Measurements from ENCODE around the gene ZNF778. TPM values are rescaled to one million over a fixed set of nuclear protein-coding genes. Genes with fewer than 3 reads are reported as not detected.

Gene ZNF778
- total RNA-seq, 4 donors from 2014 or later = 7.4 to 30.2 (median 15.9) TPM

DNA sequence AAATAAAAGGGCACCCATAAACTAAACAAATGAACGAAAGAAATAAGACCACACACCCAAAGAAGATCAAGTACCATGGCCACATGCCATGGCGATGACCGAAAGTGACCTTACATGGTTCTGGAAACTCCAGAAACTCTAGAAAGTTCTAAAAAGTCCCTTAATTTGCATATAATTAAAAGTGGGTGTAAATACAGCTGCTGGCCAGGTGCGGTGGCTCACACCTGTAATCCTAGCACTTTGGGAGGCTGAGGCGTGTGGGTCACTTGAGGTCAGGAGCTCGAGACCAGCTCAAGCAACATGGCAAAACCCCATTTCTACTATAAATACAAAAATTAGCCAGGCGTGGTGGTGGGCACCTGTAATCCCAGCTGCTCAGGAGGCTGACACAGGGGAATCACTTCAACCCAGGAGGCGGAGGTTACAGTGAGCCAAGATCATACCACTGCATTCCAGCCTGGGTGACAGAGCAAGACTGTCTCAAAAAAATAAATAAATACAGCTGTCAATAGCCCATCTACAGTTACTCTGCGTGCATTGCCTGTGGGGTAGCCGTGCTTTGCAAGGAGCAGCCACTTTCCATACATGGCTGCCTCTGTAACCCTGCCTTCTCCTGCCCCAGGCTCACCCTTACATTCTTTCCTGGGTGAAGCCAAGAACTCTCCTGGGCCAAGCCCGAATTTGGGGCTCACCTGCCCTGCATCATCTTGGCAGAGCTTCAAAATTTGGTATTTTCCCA, 7.2 kb upstream of the ZNF778 start:
- no peak for DNase-seq
- H3K9me3 ChIP-seq = no peaks in the 10 kb centered on the region
- intact Hi-C loops (cut with DNase I; ENCODE audit: low total_unique reads) = no loop called here

DNA sequence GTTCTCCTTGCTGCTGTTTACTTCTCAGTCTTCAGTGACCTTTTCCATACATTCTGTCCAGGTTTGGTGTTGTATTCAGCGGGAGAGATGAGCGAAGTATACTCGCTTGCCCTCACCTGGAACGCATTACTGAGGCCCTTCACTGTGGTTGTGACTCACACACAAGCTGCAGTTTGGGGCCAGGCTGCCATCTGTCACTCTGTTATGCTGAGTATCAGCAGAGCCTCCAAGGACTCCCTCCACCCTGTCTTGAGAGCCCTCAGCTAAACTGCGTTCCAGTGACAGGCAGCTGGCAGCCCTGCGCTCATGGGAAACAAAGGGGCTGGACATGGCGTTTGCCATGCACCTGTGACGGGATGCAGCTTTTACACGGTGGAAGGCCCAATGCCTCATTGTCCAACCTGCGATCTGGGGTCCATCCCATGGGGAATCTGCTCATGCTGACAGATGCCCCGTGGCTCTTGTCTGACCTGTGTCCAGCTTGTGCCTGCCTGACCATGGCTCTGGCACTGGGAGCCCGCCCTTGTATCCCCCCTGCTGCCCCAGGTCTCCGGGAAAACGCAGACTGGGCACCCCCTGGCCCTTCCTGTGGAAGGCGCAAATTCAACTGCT, 6.5 kb upstream of the ZNF778 start:
- Histone ChIP-seq H3K36me3 (no peaks in the 10 kb centered on the region), H3K27ac (no peak overlapping the region), H3K9me3 (no peaks in the 10 kb centered on the region), H3K27me3 (no peaks in the 10 kb centered on the region), H3K4me1 (peaks cover 0 to 3% of the 10 kb centered on the region in 2 donors), H3K4me3 (no peak overlapping the region)
- intact Hi-C loops (cut with DNase I; ENCODE audit: low total_unique reads) = no loop called here
- TF ChIP-seq POLR2A (IDR thresholded peaks at IDR 0.05) = no peak
- no peak for DNase-seq

More for the DNA sequence above, 7.2 kb upstream of the ZNF778 start:
- Histone ChIP-seq H3K4me3 (no peak overlapping the region), H3K36me3 (no peaks in the 10 kb centered on the region), H3K27ac (no peak overlapping the region), H3K27me3 (no peaks in the 10 kb centered on the region), H3K4me1 (no peaks in the 10 kb centered on the region)
- TF ChIP-seq CTCF (IDR thresholded peaks at IDR 0.05) (no peak), POLR2A (IDR thresholded peaks at IDR 0.05) (no peak)

DNA sequence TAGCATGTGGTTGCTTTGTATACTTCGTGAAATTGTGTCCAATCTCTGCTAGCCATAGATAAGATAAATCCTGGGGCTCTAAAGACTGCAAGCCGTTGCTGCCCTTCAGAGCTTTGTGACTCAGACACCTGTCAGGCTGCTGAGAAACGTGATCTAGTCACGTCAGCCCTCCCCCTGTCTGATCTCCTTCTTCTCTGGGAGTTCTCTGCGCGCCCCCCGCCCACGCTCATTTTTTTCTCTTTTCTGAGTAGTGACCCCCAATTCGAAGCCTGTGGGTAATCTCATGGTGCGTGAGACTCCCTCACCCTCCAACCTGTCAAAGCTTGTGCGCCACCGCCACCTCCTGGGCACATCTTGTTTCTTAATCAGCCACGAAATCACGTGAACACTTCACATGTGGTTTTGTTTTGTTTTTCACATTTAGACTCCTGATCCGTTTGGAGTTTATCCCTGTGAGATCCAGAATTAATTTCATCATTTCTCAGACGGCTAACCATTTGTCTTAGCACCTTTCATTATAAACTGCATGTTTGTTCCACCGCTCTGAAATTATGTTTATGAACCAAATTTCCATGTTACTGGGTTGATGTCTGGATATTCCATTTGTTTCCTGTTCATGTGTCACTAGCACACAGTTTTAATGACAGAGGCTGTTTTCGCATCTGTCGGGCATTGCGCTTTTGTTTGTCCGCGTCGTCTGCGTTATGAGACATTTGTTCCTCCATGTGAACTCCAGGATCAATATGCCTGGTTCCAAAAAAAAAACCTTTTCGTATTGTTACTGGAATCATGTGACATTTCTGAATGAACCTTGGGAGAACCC, 977 bp upstream of the ZNF778 start:
- peak overlapping the region; percentile 92 to 94 for H3K27ac ChIP-seq
- TF ChIP-seq CTCF (IDR thresholded peaks at IDR 0.05) (peak; percentile 58 to 82 (median 76)), POLR2A (IDR thresholded peaks at IDR 0.05) (no peak)
- H3K27me3 ChIP-seq = no peaks in the 10 kb centered on the region
- H3K4me1 ChIP-seq = peaks cover 3% of the 10 kb centered on the region in 2 donors
- peak; percentile 75 to 76 for DNase-seq
- peak overlapping the region; percentile 60 to 83 for H3K4me3 ChIP-seq
- intact Hi-C loops (cut with DNase I; ENCODE audit: low total_unique reads) = no loop called here
- no peaks in the 10 kb centered on the region for H3K36me3 ChIP-seq
- no peaks in the 10 kb centered on the region for H3K9me3 ChIP-seq

DNA sequence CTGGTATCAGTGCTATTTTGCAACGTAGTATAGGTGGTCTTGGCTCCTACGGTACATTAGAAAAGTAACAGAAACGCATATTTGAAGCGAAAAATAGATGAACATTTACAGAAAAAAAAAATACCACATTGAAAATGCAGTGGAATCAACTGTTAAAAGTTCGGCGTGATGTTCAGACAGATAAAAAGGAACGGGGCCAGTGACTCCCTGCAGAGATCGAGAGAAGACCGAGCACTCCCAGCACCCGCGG, 440 bp upstream of the ZNF778 start:
- Histone ChIP-seq H3K4me3 (peak overlapping the region; percentile 60 to 83), H3K9me3 (no peaks in the 10 kb centered on the region), H3K27me3 (no peaks in the 10 kb centered on the region), H3K27ac (peak overlapping the region; percentile 92 to 94), H3K4me1 (peaks cover 3% of the 10 kb centered on the region in 2 donors), H3K36me3 (no peaks in the 10 kb centered on the region)
- intact Hi-C loops (cut with DNase I; ENCODE audit: low total_unique reads) = no loop called here
- DNase-seq = no peak
- TF ChIP-seq POLR2A (IDR thresholded peaks at IDR 0.05) (no peak), CTCF (IDR thresholded peaks at IDR 0.05) (no peak)

DNA sequence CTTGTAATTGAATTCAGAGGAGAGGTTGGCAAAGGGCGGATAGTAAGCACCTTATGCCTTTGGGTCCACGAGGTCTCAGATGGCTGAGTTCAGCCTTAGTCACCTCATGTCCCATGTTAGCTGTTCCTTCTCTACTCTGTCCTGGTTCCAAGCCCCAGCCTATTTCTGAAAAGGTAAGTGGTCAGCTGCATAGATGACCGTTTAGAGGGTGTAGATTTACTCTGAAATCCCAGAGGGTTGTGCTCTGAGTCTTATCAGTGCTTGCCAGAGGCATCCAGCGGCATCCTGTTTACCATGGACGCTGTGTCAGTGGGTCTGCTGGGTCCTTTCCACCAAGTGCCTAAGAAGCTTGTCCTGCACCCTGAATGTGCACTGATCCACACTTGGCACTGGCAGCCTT, 1.9 kb downstream of the ZNF778 start:
- intact Hi-C loops (cut with DNase I; ENCODE audit: low total_unique reads) = no loop called here
- Histone ChIP-seq H3K27me3 (no peaks in the 10 kb centered on the region), H3K36me3 (no peaks in the 10 kb centered on the region), H3K27ac (no peak overlapping the region), H3K9me3 (no peaks in the 10 kb centered on the region), H3K4me1 (peaks cover 3% of the 10 kb centered on the region in 2 donors), H3K4me3 (no peak overlapping the region)
- TF ChIP-seq CTCF (IDR thresholded peaks at IDR 0.05) (no peak), POLR2A (IDR thresholded peaks at IDR 0.05) (no peak)
- DNase-seq = no peak

All from uterus (tissue), 4 donors.